SU-DHL-6 (cell line): ENCODE results near the gene TMEM196.

ENCODE experiments used
- H2AFZ ChIP-seq: fragments of 200-600 bp; sonication (generic); 2 replicates; pipeline ENCODE4 v1.6.1; 2014; ENCODE audit warnings: low read depth, mild to moderate bottlenecking, moderate library complexity, mixed read lengths, antibody characterized with exemption, low read length; ENCODE audit not compliant: severe bottlenecking
- H3F3A ChIP-seq: fragments of 200-600 bp; shearing (Covaris generic); 2 replicates; pipeline ENCODE4 v1.6.0; 2016; ENCODE audit warnings: antibody characterized with exemption, mild to moderate bottlenecking; ENCODE audit not compliant: insufficient read depth
- H3K27ac ChIP-seq: fragments of 200-600 bp; sonication (generic); 2 replicates; pipeline ENCODE4 v1.5.1; 2016; ENCODE audit warnings: low read depth, mild to moderate bottlenecking, low read length, moderate library complexity, mixed read lengths
- H3K27me3 ChIP-seq: fragments of 200-600 bp; sonication (generic), shearing (Covaris generic); 2 replicates; pipeline ENCODE4 v1.6.0; 2014; ENCODE audit warnings: mild to moderate bottlenecking, low read length
- H3K36me3 ChIP-seq: fragments of 200-600 bp; sonication (generic); 2 replicates; pipeline ENCODE4 v1.6.1; 2014; ENCODE audit warnings: mild to moderate bottlenecking, low read length, mixed read lengths
- H3K4me2 ChIP-seq: fragments of 300-600, 200-600 bp; shearing (Covaris generic), sonication (generic); 2 replicates; pipeline ENCODE4 v1.6.0; 2014; ENCODE audit warnings: low read length, low read depth, mild to moderate bottlenecking; ENCODE audit not compliant: poor library complexity, severe bottlenecking
- H3K4me3 ChIP-seq: fragments of 200-600 bp; sonication (generic); 2 replicates; pipeline ENCODE4 v1.5.1; 2014; ENCODE audit warnings: antibody characterized with exemption, low read length, mild to moderate bottlenecking, mixed read lengths; ENCODE audit not compliant: insufficient read depth, poor library complexity, severe bottlenecking
- H3K79me2 ChIP-seq: fragments of 200-600 bp; sonication (generic); 2 replicates; pipeline ENCODE4 v1.6.1; 2014; ENCODE audit warnings: mild to moderate bottlenecking, low read length, moderate library complexity; ENCODE audit not compliant: insufficient read depth
- H3K9ac ChIP-seq: fragments of 200-600 bp; sonication (generic); 2 replicates; pipeline ENCODE4 v1.7.0; 2014; ENCODE audit warnings: mild to moderate bottlenecking, low read length
- H3K9me2 ChIP-seq: fragments of 200-600 bp; sonication (generic); replicated peaks from 2 replicates; pipeline ENCODE4 v1.6.1; 2014; ENCODE audit warnings: low read length; ENCODE audit not compliant: insufficient read depth
- H3K9me3 ChIP-seq: fragments of 200-600 bp; sonication (generic); 2 replicates; pipeline ENCODE4 v1.6.1; 2014; ENCODE audit warnings: low read length, mixed read lengths; ENCODE audit not compliant: insufficient read depth
- H4K20me1 ChIP-seq: fragments of 200-600 bp; sonication (generic); 2 replicates; pipeline ENCODE4 v1.6.1; 2014; ENCODE audit warnings: low read depth, mild to moderate bottlenecking, antibody characterized with exemption, low read length, moderate library complexity, mixed read lengths
- EZH2phosphoT487 ChIP-seq: fragments of 200-600 bp; sonication (generic), shearing (Covaris generic); conservative IDR thresholded peaks from 2 replicates; pipeline ENCODE4 v1.6.1; 2018; ENCODE audit warnings: mild to moderate bottlenecking, antibody characterized with exemption, low read length, moderate library complexity, mixed read lengths
- TF ChIP-seq, protein P1 (sequence below): fragments of 200-600 bp; sonication (generic); IDR thresholded peaks from one replicate; pipeline ENCODE4 v1.5.1; 2017; ENCODE audit warnings: antibody characterized with exemption, mild to moderate bottlenecking, low read length, moderate library complexity; ENCODE audit not compliant: insufficient read depth, poor library complexity, severe bottlenecking

The TMEM196 gene

DNA sequence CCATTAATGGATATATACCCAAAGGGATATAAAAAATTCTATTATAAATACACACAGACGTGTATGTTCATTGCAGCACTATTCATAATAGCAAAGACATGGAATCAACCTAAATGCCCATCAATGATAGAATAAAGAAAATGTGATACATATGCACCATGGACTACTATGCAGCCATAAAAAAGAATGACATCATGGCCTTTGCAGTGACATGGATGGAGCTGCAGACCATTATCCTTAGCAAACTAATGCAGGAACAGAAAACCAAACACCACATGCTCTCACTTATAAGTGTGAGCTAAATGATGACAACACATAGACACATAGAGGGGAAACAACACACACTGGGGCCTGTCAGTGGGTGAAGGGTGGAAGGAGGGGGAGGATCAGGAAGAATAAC lies 97.6 kb downstream of the TMEM196 start:
- Histone ChIP-seq H3K36me3 (no peaks in the 10 kb centered on the region), H3K27ac (no peak overlapping the region), H3K4me2 (no peak overlapping the region), H2AFZ (no peak overlapping the region), H3K9me3 (no peaks in the 10 kb centered on the region), H3K9ac (no peak overlapping the region), H3K27me3 (no peaks in the 10 kb centered on the region; the same call in 1 of the 2 replicates), H4K20me1 (peaks cover 5% of the 10 kb centered on the region; the same call in 1 of the 2 replicates), H3K79me2 (no peaks in the 10 kb centered on the region), H3K4me3 (no peak overlapping the region), H3K9me2 (no peaks in the 10 kb centered on the region), H3F3A (no peaks in the 10 kb centered on the region)
- no peak for TF ChIP-seq EZH2phosphoT487
- TF ChIP-seq, protein P1, sequence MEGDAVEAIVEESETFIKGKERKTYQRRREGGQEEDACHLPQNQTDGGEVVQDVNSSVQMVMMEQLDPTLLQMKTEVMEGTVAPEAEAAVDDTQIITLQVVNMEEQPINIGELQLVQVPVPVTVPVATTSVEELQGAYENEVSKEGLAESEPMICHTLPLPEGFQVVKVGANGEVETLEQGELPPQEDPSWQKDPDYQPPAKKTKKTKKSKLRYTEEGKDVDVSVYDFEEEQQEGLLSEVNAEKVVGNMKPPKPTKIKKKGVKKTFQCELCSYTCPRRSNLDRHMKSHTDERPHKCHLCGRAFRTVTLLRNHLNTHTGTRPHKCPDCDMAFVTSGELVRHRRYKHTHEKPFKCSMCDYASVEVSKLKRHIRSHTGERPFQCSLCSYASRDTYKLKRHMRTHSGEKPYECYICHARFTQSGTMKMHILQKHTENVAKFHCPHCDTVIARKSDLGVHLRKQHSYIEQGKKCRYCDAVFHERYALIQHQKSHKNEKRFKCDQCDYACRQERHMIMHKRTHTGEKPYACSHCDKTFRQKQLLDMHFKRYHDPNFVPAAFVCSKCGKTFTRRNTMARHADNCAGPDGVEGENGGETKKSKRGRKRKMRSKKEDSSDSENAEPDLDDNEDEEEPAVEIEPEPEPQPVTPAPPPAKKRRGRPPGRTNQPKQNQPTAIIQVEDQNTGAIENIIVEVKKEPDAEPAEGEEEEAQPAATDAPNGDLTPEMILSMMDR, result no peak

DNA sequence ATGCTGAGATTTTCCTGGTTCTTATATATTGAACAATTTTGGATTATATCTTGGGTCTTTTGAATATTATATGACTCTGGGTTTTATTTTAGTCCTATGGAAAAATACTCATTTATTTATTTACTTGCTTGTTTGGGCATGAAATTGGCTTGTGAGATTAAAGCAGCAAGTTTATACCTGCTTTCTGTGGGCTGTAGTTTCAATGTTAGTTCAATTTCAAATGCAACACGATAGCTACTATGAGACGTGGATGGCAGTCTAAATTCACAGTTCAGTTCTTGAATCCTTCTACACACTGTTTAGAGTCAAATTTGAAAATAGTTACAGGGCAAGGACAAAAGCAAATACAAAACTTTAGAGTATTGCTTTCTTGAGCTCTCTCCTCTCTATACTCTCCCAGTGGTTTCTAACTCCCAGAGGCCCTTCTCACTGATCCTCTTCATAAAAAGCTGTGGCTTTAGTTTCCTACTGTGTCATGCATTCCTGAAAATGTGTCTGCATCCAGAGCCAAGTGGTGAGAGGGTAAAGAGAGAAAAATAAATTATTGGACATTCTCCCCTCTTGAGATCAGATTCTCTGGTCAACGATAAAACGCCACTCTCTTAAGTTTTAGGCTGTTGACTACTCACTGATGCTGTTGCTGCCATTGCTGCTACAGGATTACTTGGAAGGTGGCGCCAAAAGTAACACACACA lies 99.0 kb downstream of the TMEM196 start:
- H3K4me2 ChIP-seq, result no peak overlapping the region
- TF ChIP-seq, protein P1, result no peak
- no peak for TF ChIP-seq EZH2phosphoT487
- no peaks in the 10 kb centered on the region for H3K36me3 ChIP-seq
- no peaks in the 10 kb centered on the region for H3K9me2 ChIP-seq
- no peaks in the 10 kb centered on the region for H3K79me2 ChIP-seq
- peaks cover 5% of the 10 kb centered on the region; the same call in 1 of the 2 replicates for H4K20me1 ChIP-seq
- no peaks in the 10 kb centered on the region for H3K9me3 ChIP-seq
- no peak overlapping the region for H2AFZ ChIP-seq
- no peak overlapping the region for H3K9ac ChIP-seq
- H3F3A ChIP-seq, result no peaks in the 10 kb centered on the region
- H3K27me3 ChIP-seq, result no peaks in the 10 kb centered on the region
- H3K27ac ChIP-seq, result no peak overlapping the region
- no peak overlapping the region for H3K4me3 ChIP-seq

GRCh38 chr7:19670806-19671205 lies 102.6 kb downstream of the TMEM196 start:
- no peak overlapping the region for H2AFZ ChIP-seq
- H3F3A ChIP-seq, result no peaks in the 10 kb centered on the region
- H4K20me1 ChIP-seq, result peaks cover 5% of the 10 kb centered on the region; the same call in 1 of the 2 replicates
- no peaks in the 10 kb centered on the region for H3K27me3 ChIP-seq
- H3K36me3 ChIP-seq, result no peaks in the 10 kb centered on the region
- no peaks in the 10 kb centered on the region for H3K9me2 ChIP-seq
- H3K9ac ChIP-seq, result no peak overlapping the region
- H3K4me2 ChIP-seq, result no peak overlapping the region
- H3K27ac ChIP-seq, result no peak overlapping the region
- no peaks in the 10 kb centered on the region for H3K9me3 ChIP-seq
- TF ChIP-seq, protein P1, result no peak
- H3K4me3 ChIP-seq, result no peak overlapping the region
- H3K79me2 ChIP-seq, result no peaks in the 10 kb centered on the region
